GM19351 (cell line): Measurements from ENCODE around the gene NMRAL1.

Experiments
- ATAC-seq: cut with Tn5 transposase; IDR thresholded peaks from one replicate; pipeline ENCODE4 v1.9.1; 2021; ENCODE audit warnings: mild to moderate bottlenecking, moderate library complexity; ENCODE audit not compliant: unreplicated experiment

NMRAL1 gene

DNA sequence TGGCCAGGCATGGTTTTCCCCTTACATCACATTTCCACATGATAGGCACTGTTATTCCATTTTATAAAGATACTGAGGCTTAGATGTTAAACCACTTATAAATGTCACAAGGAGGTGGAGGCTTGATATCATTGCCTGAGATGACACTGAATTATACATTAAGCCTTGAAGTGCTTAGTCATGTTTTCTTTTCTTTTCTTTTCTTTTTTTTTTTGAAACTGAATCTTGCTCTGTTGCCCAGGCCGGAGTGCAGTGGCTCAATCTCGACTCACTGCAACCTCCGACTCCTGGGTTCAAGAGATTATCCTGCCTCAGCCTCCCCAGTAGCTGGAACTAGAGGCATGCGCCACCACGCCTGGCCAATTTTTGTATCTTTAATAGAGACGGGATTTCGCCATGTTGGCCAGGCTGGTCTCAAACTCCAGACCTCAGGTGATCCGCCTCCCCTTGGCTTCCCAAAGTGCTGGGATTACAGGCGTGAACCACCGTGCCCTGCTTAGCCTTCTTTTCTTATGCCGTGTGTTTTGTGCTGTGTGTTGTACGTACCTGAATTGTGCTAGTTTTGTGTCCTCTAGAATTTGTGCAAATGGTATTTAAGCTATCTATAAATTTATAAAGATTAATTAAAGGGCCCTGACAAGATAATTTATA is 47.6 kb downstream of the NMRAL1 start:
- no peak for ATAC-seq

DNA sequence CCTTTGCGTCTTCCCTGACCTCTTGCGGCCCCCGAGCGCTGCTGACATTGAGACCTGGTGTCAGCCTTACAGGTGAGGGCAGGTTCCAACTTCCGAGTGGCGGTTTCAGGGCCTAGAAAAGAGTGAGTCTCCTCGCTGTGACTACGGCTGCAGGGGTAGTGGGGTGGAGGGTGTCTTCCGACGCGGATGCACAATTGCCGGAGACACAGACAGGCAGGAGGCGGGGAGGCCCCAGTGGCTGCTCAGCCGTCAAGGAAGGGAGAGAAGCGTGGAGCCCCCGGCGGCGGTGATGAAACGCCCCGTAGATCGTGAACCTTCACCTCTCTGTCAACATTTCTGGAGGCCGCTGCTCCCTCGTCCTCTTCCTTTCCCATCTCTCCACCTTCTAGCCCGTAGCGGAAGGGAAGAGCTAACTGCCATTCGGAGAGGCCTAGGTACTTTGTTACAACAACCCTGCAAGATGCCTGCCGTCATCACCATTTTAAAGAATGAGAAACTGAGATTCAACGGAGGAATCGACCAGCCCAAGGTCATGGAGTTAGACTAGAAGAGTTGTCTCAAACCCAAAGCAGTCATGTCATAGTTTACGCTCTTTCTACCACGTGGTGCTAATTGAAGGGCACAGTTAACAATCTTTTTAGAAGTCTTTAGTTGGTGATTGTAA is 48.3 kb downstream of the NMRAL1 start:
- ATAC-seq, result peak; percentile 24

DNA sequence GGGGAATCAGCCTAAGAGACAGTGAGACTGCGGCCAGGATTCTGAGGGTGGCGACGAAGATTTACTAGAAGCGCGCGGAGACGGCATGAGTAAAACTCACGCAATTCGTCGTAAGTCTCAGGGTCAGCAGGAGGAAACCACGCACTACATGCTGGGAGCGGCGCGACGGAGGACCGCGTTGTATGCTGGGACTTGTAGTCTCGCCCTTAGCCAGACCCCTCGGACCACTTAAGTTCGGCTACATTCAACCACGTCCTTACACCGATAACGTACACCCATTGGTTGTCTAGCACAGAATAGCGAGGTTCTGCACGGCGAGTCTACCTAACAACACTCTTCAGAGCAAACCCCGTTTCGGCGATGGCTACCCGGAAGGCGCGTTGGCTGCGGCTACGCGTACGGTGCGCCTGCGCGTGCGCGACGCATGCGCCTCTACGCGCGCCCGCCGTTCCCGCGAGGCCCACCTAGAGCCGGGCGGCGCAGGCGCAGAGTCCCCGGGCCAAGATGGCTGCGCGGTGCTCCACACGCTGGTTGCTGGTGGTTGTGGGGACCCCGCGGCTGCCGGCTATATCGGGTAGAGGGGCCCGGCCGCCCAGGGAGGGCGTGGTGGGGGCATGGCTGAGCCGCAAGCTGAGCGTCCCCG is 48.9 kb downstream of the NMRAL1 start, which contains the start of gene DNAJA3:
TSS of gene DNAJA3 (plus strand) at position 491 of the 643 bp plus-strand sequence. CDS start at position 505, 14 bp downstream.
- peak; percentile 90 for ATAC-seq

DNA sequence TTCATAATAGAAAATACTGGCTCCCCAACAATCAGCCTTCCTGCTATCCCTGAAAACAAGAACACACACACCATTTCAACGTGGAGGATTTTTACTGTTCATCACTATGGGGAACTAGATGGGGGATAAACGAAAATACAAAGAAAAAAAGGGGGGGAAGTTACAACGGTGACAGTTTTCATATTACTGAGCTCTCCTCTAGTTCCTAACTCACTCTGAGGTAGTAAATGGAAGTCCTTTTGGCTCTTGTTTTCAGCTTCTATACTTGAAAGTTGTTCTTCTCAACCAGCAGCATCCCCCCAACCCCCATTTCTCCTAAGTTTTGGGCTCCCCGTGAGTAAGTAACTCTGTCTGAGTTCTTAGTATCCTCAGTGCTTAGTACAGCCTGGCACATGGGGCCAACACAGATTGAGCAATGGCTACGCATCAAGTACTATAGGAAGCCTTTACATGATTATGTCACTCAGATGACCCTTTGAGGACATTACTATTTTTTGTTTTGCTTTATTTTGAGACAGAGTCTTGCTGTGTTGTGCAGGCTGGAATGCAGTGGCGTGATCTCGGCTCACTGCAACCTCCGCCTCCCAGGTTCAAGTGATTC is 53.8 kb downstream of the NMRAL1 start:
- no peak for ATAC-seq

DNA sequence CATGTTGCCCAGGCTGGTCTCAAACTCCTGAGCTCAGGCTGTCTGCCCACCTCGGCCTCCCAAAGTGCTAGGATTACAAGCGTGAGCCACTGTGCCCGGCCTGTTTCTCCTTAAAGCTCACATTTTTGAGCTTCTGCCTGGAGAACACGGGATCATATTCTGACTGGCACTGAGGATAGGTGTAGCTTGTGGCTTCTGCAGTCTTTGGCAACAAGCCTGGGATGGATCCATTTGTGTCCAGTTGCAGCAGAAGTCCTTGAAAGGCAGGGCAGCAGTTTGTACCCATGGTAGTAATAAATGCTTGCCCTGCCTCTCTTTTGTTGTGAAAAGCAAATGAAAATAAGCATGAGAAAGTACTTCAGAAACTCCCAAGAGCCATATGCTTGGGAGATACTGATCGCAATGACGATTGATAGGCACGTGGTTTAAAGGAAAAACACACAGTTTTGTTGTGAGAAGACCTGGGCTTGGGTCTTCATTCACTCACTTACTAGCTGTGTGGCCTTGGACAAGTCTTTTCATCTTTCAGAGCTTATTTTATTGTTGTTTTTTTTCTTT is 54.9 kb downstream of the NMRAL1 start:
- ATAC-seq, result no peak

DNA sequence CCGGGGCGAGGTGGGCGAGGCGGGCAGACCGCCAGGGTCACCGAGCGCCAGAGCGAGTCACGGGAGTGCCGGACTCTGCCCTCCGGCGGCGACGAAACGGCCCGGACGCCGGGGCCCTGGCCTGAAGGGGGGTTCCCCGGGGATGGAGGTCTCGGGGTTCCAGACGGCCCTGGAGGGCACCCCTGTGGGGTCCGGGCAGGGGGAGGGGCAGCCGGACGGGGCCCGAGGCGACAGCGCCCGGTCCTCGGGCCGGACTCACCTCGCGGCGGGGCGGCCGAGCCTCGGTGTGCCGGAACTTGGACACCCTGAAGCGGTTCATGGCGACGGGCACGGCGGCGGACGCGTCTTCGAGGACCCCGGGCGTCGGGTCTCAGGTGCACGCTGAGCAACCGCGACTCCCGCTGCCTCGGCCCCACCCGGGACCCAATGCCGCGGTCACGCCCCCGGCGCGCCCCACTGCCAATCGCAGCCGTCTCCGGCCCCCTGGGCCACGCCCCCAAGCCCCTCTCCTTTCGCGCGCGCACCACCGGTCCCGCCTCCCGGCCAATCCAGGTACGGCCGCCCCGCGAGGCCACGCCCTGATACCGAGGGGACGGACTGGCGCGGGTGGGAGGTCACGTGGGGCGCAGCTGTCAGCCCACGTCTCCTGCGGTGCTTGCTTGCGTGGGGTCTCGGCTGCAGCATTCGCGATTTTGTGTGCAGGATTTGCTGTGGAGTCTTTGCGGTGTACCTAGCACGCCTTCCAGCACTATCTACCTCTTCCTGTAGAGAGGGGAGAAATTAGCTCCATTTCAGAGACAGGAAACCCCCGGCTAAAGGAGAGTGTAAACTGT is 58.0 kb downstream of the NMRAL1 start, which contains the start of gene CORO7:
TSS of gene CORO7 (minus strand) at position 397 of the 833 bp plus-strand sequence. CDS start at position 319, 78 bp downstream.
- ATAC-seq, result peak; percentile 58

DNA sequence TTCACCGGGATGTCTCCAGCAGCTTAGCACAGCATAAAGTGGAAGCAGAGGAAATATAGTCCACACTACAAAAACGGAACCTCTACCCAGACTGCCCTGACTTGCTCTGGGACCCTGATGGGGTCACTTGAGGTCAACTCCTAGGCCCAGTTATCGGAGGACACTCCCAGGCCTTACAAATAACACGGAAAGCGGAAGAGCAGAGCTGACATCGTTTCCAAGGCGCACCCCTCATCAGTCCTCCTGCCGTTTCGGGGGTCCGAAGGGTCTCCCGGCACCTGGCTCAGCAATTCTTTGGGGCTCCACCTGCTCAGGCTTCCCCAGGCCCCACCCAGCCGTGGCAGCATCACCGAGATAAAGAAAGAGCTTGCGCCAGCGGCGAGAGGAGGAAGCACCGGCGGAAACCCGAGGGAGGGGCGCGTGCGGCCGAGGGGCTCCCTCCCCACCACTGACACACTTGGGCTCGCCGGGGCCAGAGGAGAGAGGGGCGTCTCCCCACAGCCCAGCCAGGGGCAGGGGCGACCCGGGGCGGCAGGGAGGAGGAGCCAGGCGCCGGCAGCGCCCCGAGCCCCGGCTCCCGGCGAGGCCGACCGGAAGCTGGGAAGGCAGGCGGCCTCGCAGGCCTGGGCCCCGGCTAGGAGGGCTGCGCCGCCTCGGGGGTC is 58.8 kb downstream of the NMRAL1 start:
- ATAC-seq, result no peak

DNA sequence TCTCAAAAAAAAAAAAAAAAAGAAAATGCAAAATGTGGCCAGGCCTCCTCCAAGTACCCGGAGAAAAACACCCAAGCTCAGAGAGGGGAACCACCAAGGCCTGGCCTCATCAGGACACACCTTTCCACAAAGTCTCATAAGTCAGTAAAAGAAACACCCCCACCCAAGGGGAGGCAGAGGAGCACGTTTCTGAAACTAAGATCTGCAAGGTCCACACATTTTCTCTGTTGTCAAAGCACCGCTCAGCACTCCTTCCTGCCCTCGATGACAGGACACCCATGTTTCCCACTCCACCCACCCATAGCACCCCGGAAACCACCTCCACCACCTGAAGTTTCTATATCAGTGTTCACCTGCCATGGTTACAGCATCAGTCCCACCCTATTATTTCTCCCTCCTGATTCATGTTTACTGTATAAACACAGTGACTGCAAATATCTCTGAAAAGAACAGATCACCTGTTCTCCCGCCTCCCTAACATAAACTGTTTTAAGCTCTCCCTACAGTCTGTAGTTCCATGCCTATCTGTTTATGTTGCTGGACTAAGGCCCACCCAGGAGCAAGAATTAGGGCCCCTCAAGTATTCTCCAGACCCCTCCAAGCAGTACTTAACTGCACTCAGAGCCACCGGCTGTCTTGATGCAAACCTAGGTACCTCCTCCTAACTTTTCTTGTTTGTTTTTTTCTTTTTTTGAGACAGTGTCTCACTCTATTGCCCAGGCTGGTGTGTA is 60.1 kb downstream of the NMRAL1 start:
- ATAC-seq, result peak; percentile 62

DNA sequence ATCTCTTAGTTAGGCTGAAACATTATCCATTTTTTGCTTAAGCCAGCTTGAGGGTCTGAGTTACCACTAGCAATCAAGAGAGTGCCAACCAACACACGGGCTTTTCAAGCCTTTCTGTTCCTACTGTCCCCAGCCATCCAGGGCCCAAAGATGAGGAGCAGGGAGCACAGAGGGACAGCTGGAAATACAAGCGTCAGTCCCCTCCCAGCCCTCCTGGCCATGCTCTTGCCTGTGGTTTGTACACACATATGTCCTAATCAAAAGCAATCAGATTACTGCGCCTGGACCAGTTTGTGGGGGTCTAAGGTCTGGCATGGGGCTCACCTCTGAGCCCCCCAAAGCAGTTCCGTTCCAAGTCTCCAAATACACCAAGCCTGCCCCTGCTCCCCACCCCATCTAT is 61.6 kb downstream of the NMRAL1 start:
- ATAC-seq, result no peak

DNA sequence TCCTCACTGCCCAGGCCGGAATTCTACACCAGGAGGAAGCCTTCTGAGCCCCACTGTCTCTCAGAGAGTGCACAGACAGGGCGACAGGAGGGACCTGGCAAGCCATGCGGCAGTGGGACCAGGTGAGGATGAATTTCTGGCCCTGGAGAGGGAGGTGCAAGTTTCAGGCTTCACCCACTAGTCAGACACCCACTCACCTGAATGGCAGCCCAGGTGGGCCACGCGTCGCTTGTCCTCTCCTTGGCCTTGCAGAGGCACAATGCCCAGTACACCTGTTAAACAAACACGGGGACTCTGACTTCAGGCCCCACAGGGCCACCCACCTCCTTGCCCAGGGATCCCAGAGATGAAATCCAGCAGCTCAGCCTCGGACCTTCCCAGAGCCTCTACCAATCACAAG is 62.3 kb downstream of the NMRAL1 start:
- no peak for ATAC-seq
